CD4-positive, alpha-beta T cell treated with Interleukin-4 for 1 hour (primary cell): ENCODE measurements around the gene SNED1.

ENCODE experiments used
- DNase-seq, 2 donors: peaks; one replicate each; pipeline ENCODE4 v3.0.0-alpha.2; 2020 to 2022

SNED1 gene

DNA sequence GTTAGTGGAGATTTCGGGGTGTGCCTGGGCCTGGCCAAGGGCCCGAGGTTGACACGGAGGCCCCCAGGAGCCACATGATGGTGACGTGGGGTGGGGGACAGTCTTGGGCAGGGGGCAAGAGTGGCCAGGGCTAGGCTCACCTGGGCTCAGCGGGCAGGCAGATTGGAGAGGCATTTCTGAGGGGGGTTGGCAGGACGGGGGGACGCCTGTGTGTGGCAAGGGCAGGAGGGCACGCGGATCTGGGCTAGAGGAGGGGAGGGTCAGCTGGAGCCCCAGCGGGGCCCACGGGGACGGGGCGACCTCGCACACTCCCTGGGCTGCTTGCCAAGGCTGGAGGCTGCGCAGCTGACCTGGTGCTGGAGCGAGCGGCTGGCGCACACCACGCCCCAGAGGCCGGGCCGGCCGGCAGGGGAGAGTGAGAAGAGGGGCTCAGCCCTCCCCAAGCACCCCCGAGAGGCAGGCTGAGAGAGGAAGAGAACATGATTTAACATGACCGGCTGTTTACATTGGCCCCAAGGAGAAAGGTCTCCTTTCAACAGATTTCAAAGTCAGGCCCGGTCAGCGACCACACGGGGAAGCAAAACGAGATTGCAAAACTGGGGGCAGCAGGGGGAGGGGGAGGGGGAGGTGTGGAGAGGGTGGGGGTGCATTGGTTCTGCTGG is 38.0 kb upstream of the SNED1 start:
- DNase-seq = no peak

- peak in 1 of 2 donors; percentile 27 for DNase-seq
These were observed 37.2 kb upstream of the SNED1 start for GRCh38 chr2:240960971-240961876.

DNA sequence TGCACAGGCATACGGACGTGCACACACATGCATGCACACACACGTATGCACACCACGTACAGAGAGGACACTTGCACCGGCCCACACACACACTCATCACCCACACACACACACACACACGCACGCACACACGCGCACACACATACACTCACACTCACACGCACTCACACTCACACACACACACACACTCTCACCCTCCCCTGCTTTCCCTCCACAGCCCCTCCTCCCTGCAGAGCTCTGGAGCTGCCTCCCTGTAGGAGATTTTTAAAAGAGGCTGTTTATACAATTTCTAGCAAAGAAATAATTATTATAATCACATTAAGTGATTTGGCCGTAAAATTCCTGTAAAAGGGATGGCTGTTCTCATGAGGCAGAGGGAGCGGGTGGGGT is 36.5 kb upstream of the SNED1 start:
- no peak for DNase-seq

DNA sequence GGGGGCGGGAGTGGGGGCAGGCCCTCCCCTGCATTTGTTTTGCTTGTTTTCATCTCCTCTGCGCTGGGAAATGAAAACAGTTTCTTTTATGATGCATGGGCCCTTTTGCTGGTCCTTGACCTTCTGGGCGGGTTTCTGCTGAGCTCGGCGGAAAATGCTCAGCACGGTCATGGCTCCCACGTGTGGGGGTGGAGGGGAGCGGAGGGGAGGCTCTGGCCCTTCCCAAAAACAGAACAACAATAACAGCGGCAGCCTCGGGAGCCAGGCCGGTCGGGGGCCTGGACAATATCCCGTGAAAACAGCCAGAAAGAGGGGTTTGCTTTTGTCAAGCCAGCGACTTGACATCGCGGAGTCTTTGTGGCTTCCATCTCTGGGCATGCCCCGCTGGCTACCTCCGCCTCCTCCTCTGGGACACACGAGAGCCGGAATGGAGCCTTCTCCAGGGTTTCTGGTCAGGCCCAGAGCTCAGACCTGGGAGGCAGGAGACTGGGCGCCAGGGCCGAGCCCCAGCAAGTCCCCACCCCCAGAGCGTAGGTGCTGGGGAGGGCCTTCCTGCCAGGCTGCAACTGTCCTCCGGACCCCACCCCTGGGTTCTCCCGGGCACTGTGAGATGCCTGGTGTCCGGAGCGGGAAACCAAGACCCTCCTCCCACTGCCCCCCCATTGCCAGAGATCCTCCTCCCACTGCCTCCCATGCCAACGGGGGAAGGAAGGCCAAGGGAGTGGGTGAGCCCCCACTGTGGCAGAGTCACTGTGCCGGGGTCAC is 35.9 kb upstream of the SNED1 start:
- no peak for DNase-seq

GRCh38 chr2:240963065-240963867 is 35.2 kb upstream of the SNED1 start:
- DNase-seq = no peak

- DNase-seq = no peak
These were observed 34.3 kb upstream of the SNED1 start for GRCh38 chr2:240963868-240964703.

- DNase-seq = no peak
These were observed 33.6 kb upstream of the SNED1 start for GRCh38 chr2:240964704-240965295.

DNA sequence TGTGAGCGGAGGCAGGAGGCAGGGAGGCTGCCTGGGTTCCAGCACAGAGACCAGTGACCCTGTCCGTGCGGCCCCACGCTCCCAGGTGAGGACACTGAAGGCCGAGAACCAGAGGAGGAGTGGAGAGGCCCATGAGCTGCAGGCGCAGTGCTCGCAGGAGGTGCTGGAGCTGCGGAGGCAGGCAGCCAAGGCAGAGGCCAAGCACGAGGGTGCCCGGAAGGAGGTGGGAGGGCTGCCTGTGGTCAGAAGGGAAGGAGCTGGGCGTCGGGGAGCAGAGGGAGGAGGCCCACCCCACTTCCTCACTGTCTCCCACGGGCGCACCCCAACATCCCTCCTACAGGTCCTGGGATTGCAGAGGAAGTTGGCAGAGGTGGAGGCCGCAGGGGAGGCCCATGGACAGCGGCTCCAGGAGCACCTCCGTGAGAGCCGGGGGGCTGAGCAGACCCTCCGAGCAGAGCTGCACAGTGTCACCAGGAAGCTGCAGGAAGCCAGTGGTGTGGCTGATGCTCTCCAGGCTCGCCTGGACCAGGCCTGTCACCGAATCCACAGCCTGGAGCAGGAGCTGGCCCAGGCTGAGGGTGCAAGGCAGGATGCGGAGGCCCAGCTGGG is 33.0 kb upstream of the SNED1 start:
- DNase-seq = no peak

DNA sequence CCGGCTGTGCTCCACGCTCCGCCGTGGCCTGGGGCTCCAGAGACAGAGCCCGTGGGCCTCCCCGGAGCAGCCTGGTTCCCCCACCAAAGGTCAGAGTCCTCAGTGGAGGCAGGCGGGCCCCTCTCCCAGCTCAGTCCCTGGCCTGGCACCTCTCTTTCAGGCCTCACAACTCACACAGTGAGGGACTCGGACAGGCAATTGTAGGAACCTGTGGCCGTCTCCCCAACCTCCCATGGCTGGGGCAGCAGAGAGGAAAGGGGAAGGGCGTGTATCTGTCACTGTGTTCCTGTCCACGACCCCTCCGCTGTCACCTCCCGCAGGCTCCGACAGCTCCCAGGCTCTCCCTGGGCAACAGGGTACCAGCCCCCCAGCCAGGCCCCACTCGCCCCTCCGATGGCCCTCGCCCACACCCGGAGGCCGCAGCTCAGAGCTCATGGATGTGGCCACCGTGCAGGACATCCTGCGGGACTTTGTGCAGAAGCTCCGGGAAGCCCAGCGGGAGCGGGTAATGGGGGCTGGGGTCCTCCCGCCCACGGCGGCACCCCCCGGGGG is 32.4 kb upstream of the SNED1 start:
- DNase-seq = no peak

DNA sequence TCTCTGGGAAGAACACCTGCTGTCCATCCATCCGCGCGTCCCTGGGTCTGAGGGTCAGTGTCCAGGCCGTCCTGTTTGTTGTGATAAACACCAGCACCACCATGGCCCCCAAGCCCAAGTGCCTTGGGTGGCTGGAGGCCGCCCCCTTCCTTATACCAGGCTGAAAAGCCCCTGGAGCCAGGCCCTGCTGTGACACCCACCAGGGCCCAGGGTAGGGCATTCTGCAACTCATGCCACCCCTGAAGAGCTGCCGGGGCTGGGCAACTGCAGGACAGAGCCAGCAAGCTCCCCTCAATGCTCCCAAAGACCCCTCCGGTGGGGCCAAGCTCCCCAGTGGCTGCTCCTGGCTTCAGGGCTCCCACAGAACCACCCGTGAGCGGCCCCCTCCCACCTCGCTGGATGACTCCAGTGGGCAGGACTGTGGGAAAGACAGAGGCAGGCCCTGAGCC is 31.9 kb upstream of the SNED1 start:
- DNase-seq = no peak

- no peak for DNase-seq
These were observed 31.3 kb upstream of the SNED1 start for GRCh38 chr2:240966906-240967680.

DNA sequence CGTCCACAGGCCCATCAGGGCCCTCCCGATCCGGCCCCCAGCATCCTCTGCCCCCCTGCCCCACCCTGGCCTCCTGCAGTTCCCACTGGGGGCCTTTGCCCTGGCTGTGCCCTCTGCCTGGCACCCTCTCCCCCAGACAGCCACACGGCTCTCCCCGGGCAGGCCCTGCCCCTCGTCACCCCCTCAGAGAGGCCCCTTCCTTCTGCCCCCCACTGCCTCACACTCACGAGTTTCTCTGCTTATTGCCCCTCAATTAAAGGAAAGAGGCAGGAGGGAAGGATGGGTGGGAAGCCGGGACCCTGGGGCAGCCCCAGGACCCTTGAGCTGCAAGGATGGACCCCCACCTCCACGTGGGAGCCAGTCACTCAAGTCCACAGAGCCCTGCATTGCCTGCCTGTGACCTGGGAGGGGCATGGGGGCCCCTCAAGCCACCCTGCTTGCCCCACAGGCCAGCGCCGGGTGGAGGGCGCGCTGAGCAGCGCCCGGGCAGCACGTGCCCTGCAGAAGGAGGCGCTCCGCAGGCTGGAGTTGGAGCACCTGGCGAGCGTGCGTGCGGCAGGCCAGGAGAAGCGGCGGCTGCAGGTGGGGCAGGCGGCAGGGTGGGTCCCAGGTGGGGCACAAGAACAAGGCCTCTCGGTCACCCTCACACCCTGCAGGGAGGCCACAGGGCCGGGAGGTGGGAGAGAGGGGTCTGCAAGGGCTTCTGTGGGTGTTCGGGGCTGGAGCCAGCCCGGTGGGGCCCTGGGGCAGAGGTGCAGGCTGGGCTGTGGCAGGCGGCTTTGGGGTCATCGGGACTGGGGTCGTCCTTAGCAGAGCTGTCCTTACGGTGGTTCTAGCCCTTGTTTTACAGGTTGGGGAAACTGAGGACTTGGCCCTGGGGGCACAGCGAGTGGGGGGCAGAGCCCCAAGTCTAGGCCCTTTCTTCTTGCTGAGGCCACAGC is 30.5 kb upstream of the SNED1 start:
- DNase-seq = no peak

DNA sequence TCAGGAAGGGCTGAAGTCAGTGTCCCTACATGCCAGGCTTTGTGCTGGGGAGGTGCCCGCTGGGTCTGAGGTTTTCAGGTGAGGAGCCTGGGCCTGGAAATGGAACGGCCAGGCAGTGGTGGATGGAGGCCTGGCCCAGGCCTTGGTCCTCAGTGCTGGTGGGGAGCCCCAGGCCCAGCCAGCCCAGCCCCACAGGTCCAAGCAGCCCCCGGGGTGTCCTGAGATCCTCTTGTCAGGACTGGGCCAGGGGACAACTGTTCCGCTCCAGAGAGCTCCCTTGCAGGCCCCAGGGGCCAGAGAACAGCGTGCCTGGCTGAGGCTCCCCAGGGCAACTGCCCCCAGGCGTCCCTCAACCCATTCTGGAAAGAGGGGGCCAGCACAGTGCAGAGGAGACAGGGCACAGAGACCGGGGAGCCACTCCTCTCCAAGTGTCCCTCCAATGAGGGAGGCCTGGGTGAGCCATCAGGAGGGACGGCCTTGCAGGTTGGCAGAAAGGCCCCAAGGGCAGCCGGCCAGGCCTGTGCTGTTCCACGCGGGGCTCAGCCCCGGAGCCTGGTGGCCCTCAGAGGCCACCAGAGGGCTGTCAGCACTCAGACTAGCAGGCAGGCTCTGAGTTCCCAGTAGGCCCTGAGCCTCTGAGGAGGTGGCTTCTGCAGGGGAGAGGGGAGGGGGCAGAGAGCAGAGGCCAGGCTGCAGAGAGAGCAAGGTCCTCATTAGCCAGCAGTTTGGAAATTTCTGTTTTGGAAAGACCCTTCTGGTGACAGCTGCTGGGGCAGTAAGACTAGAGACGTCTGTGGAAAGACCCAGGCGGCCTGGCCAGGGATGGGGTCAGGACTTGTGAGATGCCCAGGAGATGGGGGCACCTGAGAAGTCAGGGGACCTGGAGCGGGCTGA is 29.4 kb upstream of the SNED1 start:
- DNase-seq = no peak

DNA sequence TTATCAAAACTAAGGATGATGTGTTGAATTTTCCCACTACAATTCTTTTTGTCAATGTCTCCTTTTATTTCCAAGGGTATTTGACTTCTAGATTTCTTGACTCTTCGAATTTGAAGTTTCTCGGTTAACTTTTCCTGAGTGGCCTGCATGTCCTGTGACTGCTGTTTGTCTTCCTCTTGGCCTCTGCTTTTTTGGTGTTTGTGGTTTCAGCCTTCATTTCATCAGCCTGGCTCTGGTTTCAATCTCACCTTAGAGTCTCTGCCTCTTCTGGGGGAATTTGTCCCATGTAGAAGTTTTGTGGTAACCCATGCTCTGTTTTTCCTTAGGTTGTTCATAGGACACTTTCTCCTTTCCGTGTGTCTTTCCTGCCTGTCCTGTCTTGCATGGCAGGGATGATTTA is 28.3 kb upstream of the SNED1 start:
- DNase-seq = no peak

GRCh38 chr2:240970816-240971215 is 27.6 kb upstream of the SNED1 start:
- no peak for DNase-seq

DNA sequence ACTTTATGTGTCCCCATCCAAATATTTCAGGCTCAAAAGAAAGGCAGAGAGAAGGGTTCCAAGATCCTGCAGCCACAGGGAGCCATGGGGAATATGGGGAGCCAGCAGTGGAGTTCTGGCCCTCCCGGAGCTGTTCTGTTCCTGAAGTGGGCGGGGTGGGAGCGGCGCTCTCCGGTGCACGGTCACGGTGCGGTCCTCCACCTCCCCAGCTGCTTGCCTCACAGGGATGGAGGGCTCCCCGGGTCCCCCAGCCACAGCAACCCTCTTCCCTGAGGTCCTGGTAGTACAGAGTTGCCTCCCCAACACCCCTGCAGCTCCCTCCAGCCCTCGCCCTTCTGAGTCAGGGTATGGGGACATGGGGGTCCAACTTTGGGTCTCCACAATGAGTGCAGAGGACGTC is 26.2 kb upstream of the SNED1 start:
- DNase-seq = no peak
